RPMI8226 (cell line): Measurements from ENCODE around the gene PTPRK.

Experiments used
- DNase-seq: peaks from one replicate; pipeline ENCODE4 v3.0.0-alpha.2; 2015

Gene PTPRK

GRCh38 chr6:128124713-128125112 is 395.7 kb downstream of the PTPRK start:
- DNase-seq = peak; percentile 65

GRCh38 chr6:128121610-128122009 is 398.8 kb downstream of the PTPRK start:
- DNase-seq = no peak

GRCh38 chr6:128121190-128121589 is 399.2 kb downstream of the PTPRK start:
- DNase-seq = no peak

- DNase-seq = no peak
Measured at GRCh38 chr6:128118401-128118800, 402.0 kb downstream of the PTPRK start.

- DNase-seq = no peak
Measured at GRCh38 chr6:128117916-128118315, 402.5 kb downstream of the PTPRK start.

- no peak for DNase-seq
Measured at GRCh38 chr6:128114164-128114563, 406.2 kb downstream of the PTPRK start.

GRCh38 chr6:128112494-128112893 is 407.9 kb downstream of the PTPRK start:
- no peak for DNase-seq

- no peak for DNase-seq
Measured at GRCh38 chr6:128111096-128111495, 409.3 kb downstream of the PTPRK start.

GRCh38 chr6:128107682-128108081 is 412.7 kb downstream of the PTPRK start:
- DNase-seq = no peak

GRCh38 chr6:128099571-128100197 is 420.7 kb downstream of the PTPRK start:
- DNase-seq = no peak

GRCh38 chr6:128098000-128098581 is 422.3 kb downstream of the PTPRK start:
- no peak for DNase-seq

- DNase-seq = no peak
Measured at GRCh38 chr6:128097009-128097408, 423.4 kb downstream of the PTPRK start.

- no peak for DNase-seq
Measured at GRCh38 chr6:128095362-128095761, 425.0 kb downstream of the PTPRK start.

GRCh38 chr6:128079021-128079420 is 441.4 kb downstream of the PTPRK start:
- no peak for DNase-seq

- DNase-seq = no peak
Measured at GRCh38 chr6:128078276-128078675, 442.1 kb downstream of the PTPRK start.

- no peak for DNase-seq
Measured at GRCh38 chr6:128076843-128077242, 443.6 kb downstream of the PTPRK start.

GRCh38 chr6:128074567-128074966 is 445.8 kb downstream of the PTPRK start:
- DNase-seq = no peak

- DNase-seq = no peak
Measured at GRCh38 chr6:128073389-128073788, 447.0 kb downstream of the PTPRK start.

- DNase-seq = peak; percentile 3
Measured at GRCh38 chr6:128071212-128071611, 449.2 kb downstream of the PTPRK start.

GRCh38 chr6:128070406-128070805 is 450.0 kb downstream of the PTPRK start:
- no peak for DNase-seq

GRCh38 chr6:128069188-128069587 is 451.2 kb downstream of the PTPRK start:
- no peak for DNase-seq

GRCh38 chr6:128068119-128068479 is 452.3 kb downstream of the PTPRK start:
- no peak for DNase-seq

- no peak for DNase-seq
Measured at GRCh38 chr6:128067446-128068118, 452.8 kb downstream of the PTPRK start.

GRCh38 chr6:128065072-128065471 is 455.3 kb downstream of the PTPRK start:
- no peak for DNase-seq

GRCh38 chr6:128064540-128064895 is 455.9 kb downstream of the PTPRK start:
- DNase-seq = no peak
